Esophagus muscularis mucosa (tissue), 4 donors: ENCODE data around the gene MRPL22.

Experiments used
- CTCF ChIP-seq, 3 experiments: fragments of 200-600 bp in 2 of 3; fragments of 450-650 bp in 1 of 3; sonication (generic) in 2 of 3; IDR thresholded peaks; one replicate each; pipeline ENCODE4 v1.5.1; 2017 to 2019; ENCODE audit warnings: antibody characterized with exemption in 3 of 3, mild to moderate bottlenecking in 2 of 3, moderate library complexity in 1 of 3
- EP300 ChIP-seq: sonication (generic); formaldehyde crosslinking; IDR thresholded peaks from one replicate; pipeline ENCODE4 v1.6.1; 2017; ENCODE audit warnings: antibody characterized with exemption
- POLR2A ChIP-seq: fragments of 450-650 bp; IDR thresholded peaks from one replicate; pipeline ENCODE4 v1.6.1; 2017; ENCODE audit warnings: antibody characterized with exemption, moderate library complexity, mild to moderate bottlenecking, low read depth

- TF ChIP-seq POLR2A (no peak), CTCF (IDR thresholded peaks at IDR 0.05) (peak; percentile 50 to 64 (median 50)), EP300 (no peak)
Observed at GRCh38 chr5:154945695-154946301, 4.9 kb downstream of the MRPL22 start.
